Tibial artery (tissue), 4 donors: ENCODE measurements around the gene ZBTB16.

Experiments
- DNase-seq, 2 donors: peaks; one replicate each; pipeline ENCODE4 v3.0.0-alpha.2; 2019
- H3K27ac ChIP-seq, 2 donors: fragments of 200-600 bp; sonication (generic) in 1 of 2; 1 replicate in 1 of 2; 2 replicates in 1 of 2; pipeline ENCODE4 v1.5.1; 2018 to 2019; ENCODE audit warnings: mild to moderate bottlenecking in 1 of 2
- H3K27me3 ChIP-seq, 2 donors: fragments of 200-600 bp; sonication (generic) in 1 of 2; one replicate each; pipeline versions ENCODE4 v1.5.1 to v1.6.0; 2016 to 2019
- H3K36me3 ChIP-seq, 3 donors: fragments of 200-600 bp; sonication (generic) in 2 of 3; one replicate each; pipeline ENCODE4 v1.5.1; 2016 to 2019; ENCODE audit warnings: mild to moderate bottlenecking in 2 of 3
- H3K4me1 ChIP-seq, 4 donors: fragments of 200-600 bp; sonication (generic) in 2 of 4; 1 replicate in 3 of 4; 2 replicates in 1 of 4; pipeline ENCODE4 v1.5.1; 2016 to 2019
- H3K4me3 ChIP-seq, 2 donors: fragments of 200-600 bp; sonication (generic) in 1 of 2; 1 replicate in 1 of 2; 2 replicates in 1 of 2; pipeline ENCODE4 v1.5.1; 2018 to 2019; ENCODE audit warnings: mild to moderate bottlenecking in 2 of 2
- H3K9me3 ChIP-seq, 3 donors: fragments of 200-600 bp; sonication (generic) in 1 of 3; one replicate each; pipeline ENCODE4 v1.5.1; 2016 to 2019
- CTCF ChIP-seq, 2 experiments: fragments of 200-600 bp in 1 of 2; fragments of 450-650 bp in 1 of 2; IDR thresholded peaks; one replicate each; pipeline ENCODE4 v1.5.1; 2017 to 2019; ENCODE audit warnings: antibody characterized with exemption in 2 of 2, mild to moderate bottlenecking in 1 of 2, moderate library complexity in 1 of 2
- intact Hi-C: fragments of 100-400 bp; cut with DNase I; formaldehyde crosslinking; loops from one replicate; pipeline ENCODE4 v1.15.0; 2023; ENCODE audit warnings: low total_unique reads

ZBTB16 gene

GRCh38 chr11:114061048-114061680, 1.7 kb downstream of the ZBTB16 start:
- TF ChIP-seq CTCF (IDR thresholded peaks at IDR 0.05), result no peak
- peak in 1 of 2 donors; percentile 71 for DNase-seq

GRCh38 chr11:114061681-114062049, 2.2 kb downstream of the ZBTB16 start:
- Histone ChIP-seq H3K36me3 (peaks cover 55 to 66% (median 62%) of the 10 kb centered on the region in 3 donors), H3K4me3 (peak overlapping the region; percentile 94 to 99), H3K27ac (peak overlapping the region; percentile 97 to 98), H3K9me3 (no peaks in the 10 kb centered on the region), H3K4me1 (peaks cover 0 to 65% (median 38%) of the 10 kb centered on the region in 4 donors), H3K27me3 (no peaks in the 10 kb centered on the region)
- intact Hi-C loops, result loop anchor here (5.0 kb wide), 2 partner anchors 121 to 196 kb away; no protein-coding TSS in a partner anchor
- TF ChIP-seq CTCF (IDR thresholded peaks at IDR 0.05), result no peak
- peak in 1 of 2 donors; percentile 82 for DNase-seq

More at GRCh38 chr11:114061048-114061680, 1.7 kb downstream of the ZBTB16 start:
- Histone ChIP-seq H3K27me3 (no peaks in the 10 kb centered on the region), H3K4me3 (peak overlapping the region; percentile 94 to 99), H3K27ac (peak overlapping the region; percentile 97 to 98), H3K4me1 (peaks cover 0 to 60% (median 36%) of the 10 kb centered on the region in 4 donors), H3K36me3 (peaks cover 50 to 61% (median 57%) of the 10 kb centered on the region in 3 donors), H3K9me3 (no peaks in the 10 kb centered on the region)
- intact Hi-C loops, result loop anchor here (5.0 kb wide), 2 partner anchors 121 to 196 kb away; no protein-coding TSS in a partner anchor

GRCh38 chr11:114062272-114062671, 2.8 kb downstream of the ZBTB16 start:
- no peaks in the 10 kb centered on the region for H3K27me3 ChIP-seq
- H3K36me3 ChIP-seq, result peaks cover 61 to 72% (median 68%) of the 10 kb centered on the region in 3 donors
- peak overlapping the region; percentile 97 to 98 for H3K27ac ChIP-seq
- no peak for TF ChIP-seq CTCF (IDR thresholded peaks at IDR 0.05)
- intact Hi-C loops, result loop anchor here (5.0 kb wide), 2 partner anchors 120 to 195 kb away; no protein-coding TSS in a partner anchor
- no peaks in the 10 kb centered on the region for H3K9me3 ChIP-seq
- H3K4me1 ChIP-seq, result peaks cover 0 to 67% (median 38%) of the 10 kb centered on the region in 4 donors
- peak overlapping the region; percentile 94 to 99 for H3K4me3 ChIP-seq
- no peak for DNase-seq

GRCh38 chr11:114063149-114063828, 3.8 kb downstream of the ZBTB16 start:
- intact Hi-C loops, result loop anchor here (5.0 kb wide), 2 partner anchors 119 to 194 kb away; no protein-coding TSS in a partner anchor
- no peaks in the 10 kb centered on the region for H3K27me3 ChIP-seq
- TF ChIP-seq CTCF (IDR thresholded peaks at IDR 0.05), result no peak
- no peak for DNase-seq
- H3K36me3 ChIP-seq, result peaks cover 72 to 82% (median 79%) of the 10 kb centered on the region in 3 donors
- H3K4me1 ChIP-seq, result peaks cover 0 to 67% (median 37%) of the 10 kb centered on the region in 4 donors
- H3K27ac ChIP-seq, result peak overlapping the region; percentile 97 to 98
- H3K9me3 ChIP-seq, result no peaks in the 10 kb centered on the region
- H3K4me3 ChIP-seq, result peak overlapping the region; percentile 94 to 99

- Histone ChIP-seq H3K27ac (peak overlapping the region; percentile 97 to 98), H3K4me3 (peak overlapping the region; percentile 94 to 99), H3K27me3 (no peaks in the 10 kb centered on the region), H3K9me3 (no peaks in the 10 kb centered on the region), H3K36me3 (peaks cover 77 to 87% (median 84%) of the 10 kb centered on the region in 3 donors), H3K4me1 (peaks cover 0 to 67% (median 36%) of the 10 kb centered on the region in 4 donors)
- intact Hi-C loops, result loop anchor here (5.0 kb wide), 2 partner anchors 118 to 193 kb away; no protein-coding TSS in a partner anchor
- DNase-seq, result no peak
- TF ChIP-seq CTCF (IDR thresholded peaks at IDR 0.05), result no peak
These were observed 4.3 kb downstream of the ZBTB16 start for GRCh38 chr11:114063829-114064201.
